ENCODE results near the gene CRYBA2.

The CRYBA2 gene

DNA sequence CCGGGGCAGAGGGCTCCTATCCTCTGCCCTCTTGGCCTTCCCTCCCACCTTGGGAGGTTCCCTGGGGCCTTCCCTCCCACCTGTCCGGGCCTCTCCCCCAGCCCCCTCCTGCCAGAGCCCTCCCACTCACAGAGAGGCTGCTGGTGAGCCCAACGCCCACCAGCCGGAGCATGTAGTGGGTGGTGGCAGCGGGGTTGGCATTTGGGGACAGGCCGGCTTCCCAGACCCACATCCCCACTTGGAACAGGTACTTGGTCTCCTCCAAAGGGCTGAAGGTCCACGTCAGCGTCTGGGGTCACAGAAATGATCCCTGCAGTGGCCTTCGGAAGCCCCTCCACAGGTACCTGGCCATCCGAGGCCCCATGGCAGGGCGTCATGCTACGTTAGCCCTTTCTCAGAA lies 28.8 kb upstream of the CRYBA2 start:
- Histone ChIP-seq H3K27me3 (ENCODE audit: control insufficient read depth in 1 of 2, insufficient read depth in 2 of 2, low read length in 2 of 2) (no peaks in the 10 kb centered on the region), H3K9me3 (ENCODE audit: low read length) (no peaks in the 10 kb centered on the region), H3K9ac (ENCODE audit: low read length) (no peak overlapping the region)

GRCh38 chr2:219021591-219021990 lies 28.4 kb upstream of the CRYBA2 start:
- Histone ChIP-seq H3K27me3 (ENCODE audit: control insufficient read depth in 1 of 2, insufficient read depth in 2 of 2, low read length in 2 of 2) (no peaks in the 10 kb centered on the region), H3K36me3 (ENCODE audit: insufficient read depth, low read length) (no peaks in the 10 kb centered on the region), H3K9ac (ENCODE audit: low read length) (no peak overlapping the region), H3K4me1 (ENCODE audit: insufficient read depth, low read length) (no peaks in the 10 kb centered on the region), H3K9me3 (ENCODE audit: low read length) (no peaks in the 10 kb centered on the region), H3K27ac (ENCODE audit: low read depth, low read length) (no peak overlapping the region), H3K4me3 (ENCODE audit: low read depth in 1 of 2, low read length in 2 of 2) (no peak overlapping the region)

More for the DNA sequence above, 28.8 kb upstream of the CRYBA2 start:
- Histone ChIP-seq H3K4me1 (ENCODE audit: insufficient read depth, low read length) (no peaks in the 10 kb centered on the region), H3K27ac (ENCODE audit: low read depth, low read length) (no peak overlapping the region), H3K4me3 (ENCODE audit: low read depth in 1 of 2, low read length in 2 of 2) (no peak overlapping the region), H3K36me3 (ENCODE audit: insufficient read depth, low read length) (no peaks in the 10 kb centered on the region)

- no peak overlapping the region for H3K9ac ChIP-seq (ENCODE audit: low read length)
- no peak overlapping the region for H3K4me3 ChIP-seq (ENCODE audit: low read depth in 1 of 2, low read length in 2 of 2)
- H3K27me3 ChIP-seq (ENCODE audit: control insufficient read depth in 1 of 2, insufficient read depth in 2 of 2, low read length in 2 of 2): no peaks in the 10 kb centered on the region
- H3K36me3 ChIP-seq (ENCODE audit: insufficient read depth, low read length): no peaks in the 10 kb centered on the region
- no peak overlapping the region for H3K27ac ChIP-seq (ENCODE audit: low read depth, low read length)
- H3K4me1 ChIP-seq (ENCODE audit: insufficient read depth, low read length): no peaks in the 10 kb centered on the region
- no peaks in the 10 kb centered on the region for H3K9me3 ChIP-seq (ENCODE audit: low read length)
Measured at GRCh38 chr2:219020604-219021365, 27.6 kb upstream of the CRYBA2 start.

DNA sequence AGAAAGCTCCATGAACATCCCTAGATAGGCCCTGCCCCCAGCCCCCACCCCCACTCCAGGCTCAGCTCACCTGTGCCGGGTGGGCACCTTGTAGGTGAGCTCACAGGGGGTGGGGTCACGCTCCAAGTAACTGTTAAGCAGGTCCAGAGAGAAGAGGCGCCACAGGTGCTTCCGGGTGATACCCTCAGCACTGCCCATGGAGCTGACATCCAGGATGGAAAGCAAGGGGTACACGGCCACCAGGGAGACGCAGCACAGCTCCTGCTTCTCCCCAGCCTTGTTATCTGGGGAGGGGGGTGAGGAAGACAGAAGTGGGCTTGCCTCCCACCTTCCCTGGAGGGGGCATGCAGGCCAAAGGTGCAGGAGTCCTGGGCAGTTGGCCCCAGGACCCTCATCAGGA lies 26.2 kb upstream of the CRYBA2 start:
- Histone ChIP-seq H3K9me3 (ENCODE audit: low read length) (no peaks in the 10 kb centered on the region), H3K9ac (ENCODE audit: low read length) (no peak overlapping the region), H3K27me3 (ENCODE audit: control insufficient read depth in 1 of 2, insufficient read depth in 2 of 2, low read length in 2 of 2) (no peaks in the 10 kb centered on the region)

DNA sequence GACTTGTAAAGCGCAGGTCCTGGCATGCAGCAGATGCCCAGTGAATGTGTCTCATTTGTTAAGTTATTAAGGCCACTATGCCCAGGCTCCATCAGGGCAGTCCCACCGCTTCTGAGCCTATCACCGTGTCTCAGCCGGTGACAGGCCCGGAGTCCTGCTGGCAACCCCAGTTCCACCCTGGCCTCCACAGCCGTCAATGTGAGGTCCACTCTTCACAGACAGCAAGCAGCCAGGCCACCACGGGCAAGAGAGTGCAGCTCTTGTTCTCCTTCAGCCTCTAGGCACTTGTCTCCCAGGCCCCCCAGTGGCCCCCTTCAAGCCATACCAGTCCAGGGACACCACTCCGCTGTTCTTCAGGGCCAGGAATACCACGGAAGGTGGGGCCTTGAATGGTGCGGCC lies 25.5 kb upstream of the CRYBA2 start:
- Histone ChIP-seq H3K27ac (ENCODE audit: low read depth, low read length) (no peak overlapping the region), H3K9me3 (ENCODE audit: low read length) (no peaks in the 10 kb centered on the region), H3K9ac (ENCODE audit: low read length) (no peak overlapping the region), H3K27me3 (ENCODE audit: control insufficient read depth in 1 of 2, insufficient read depth in 2 of 2, low read length in 2 of 2) (no peaks in the 10 kb centered on the region), H3K36me3 (ENCODE audit: insufficient read depth, low read length) (no peaks in the 10 kb centered on the region), H3K4me3 (ENCODE audit: low read depth in 1 of 2, low read length in 2 of 2) (no peak overlapping the region), H3K4me1 (ENCODE audit: insufficient read depth, low read length) (no peaks in the 10 kb centered on the region)

More for the DNA sequence above, 26.2 kb upstream of the CRYBA2 start:
- no peak overlapping the region for H3K4me3 ChIP-seq (ENCODE audit: low read depth in 1 of 2, low read length in 2 of 2)
- no peaks in the 10 kb centered on the region for H3K36me3 ChIP-seq (ENCODE audit: insufficient read depth, low read length)
- H3K27ac ChIP-seq (ENCODE audit: low read depth, low read length): no peak overlapping the region
- no peaks in the 10 kb centered on the region for H3K4me1 ChIP-seq (ENCODE audit: insufficient read depth, low read length)

DNA sequence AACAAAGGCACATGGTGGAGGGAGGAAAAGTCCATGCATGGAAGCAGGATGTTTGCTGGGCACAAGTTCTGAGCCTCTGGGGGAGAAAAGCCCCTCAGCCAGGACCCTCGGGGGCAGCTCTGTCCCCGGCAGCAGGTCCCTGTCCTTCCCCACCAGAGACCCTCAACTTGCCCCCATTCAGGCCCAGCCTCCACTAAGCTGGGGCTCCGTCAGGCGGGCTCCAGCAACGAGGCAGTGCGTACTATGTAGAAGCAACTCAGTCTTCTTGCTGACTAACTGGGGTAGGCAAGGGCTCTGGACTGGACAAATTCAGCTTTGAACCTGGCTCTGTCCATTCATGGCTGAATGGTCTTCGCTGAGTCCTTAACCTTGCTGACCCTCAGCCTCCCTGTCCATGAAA lies 25.1 kb upstream of the CRYBA2 start:
- Histone ChIP-seq H3K9me3 (ENCODE audit: low read length) (no peaks in the 10 kb centered on the region), H3K27me3 (ENCODE audit: control insufficient read depth in 1 of 2, insufficient read depth in 2 of 2, low read length in 2 of 2) (no peaks in the 10 kb centered on the region), H3K4me1 (ENCODE audit: insufficient read depth, low read length) (no peaks in the 10 kb centered on the region), H3K36me3 (ENCODE audit: insufficient read depth, low read length) (no peaks in the 10 kb centered on the region), H3K9ac (ENCODE audit: low read length) (no peak overlapping the region), H3K4me3 (ENCODE audit: low read depth in 1 of 2, low read length in 2 of 2) (no peak overlapping the region), H3K27ac (ENCODE audit: low read depth, low read length) (no peak overlapping the region)

DNA sequence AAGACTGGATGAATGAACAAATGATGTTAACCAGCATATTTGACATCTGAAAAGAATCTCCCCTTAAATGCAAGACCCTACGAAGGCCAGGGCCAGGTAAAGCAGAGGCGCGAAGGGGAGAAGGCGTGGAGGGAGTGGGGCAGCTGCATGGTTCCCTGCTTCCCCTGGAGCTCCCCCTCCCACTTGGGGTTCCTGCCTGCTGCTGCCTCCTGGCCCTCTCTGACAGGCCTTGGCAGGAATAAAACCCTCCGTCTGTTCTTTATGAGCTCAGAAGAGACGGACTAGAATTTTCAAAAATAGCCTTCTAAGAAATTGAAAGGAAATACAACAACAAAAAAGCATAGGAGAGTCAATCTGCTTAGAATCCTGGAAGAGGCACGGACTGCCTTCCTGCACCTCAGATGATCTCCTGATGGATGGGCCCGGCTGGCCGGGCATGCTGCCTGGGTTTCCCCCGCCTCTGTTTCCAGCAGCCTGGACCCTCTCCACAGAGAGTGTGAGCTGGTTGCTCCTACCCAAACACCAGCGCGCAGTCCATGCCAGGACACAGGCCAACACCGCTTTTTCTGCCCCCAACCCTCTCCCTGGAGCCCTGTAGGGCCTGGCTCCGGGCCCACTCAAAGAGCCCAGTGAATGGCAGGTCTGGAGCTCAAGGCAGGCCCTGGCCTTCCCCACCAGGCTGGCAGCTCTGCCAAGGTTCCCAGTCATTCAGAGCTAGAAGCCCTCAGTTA lies 24.1 kb upstream of the CRYBA2 start:
- Histone ChIP-seq H3K27me3 (ENCODE audit: control insufficient read depth in 1 of 2, insufficient read depth in 2 of 2, low read length in 2 of 2) (no peaks in the 10 kb centered on the region), H3K4me3 (ENCODE audit: low read depth in 1 of 2, low read length in 2 of 2) (no peak overlapping the region), H3K9ac (ENCODE audit: low read length) (no peak overlapping the region), H3K9me3 (ENCODE audit: low read length) (no peaks in the 10 kb centered on the region), H3K27ac (ENCODE audit: low read depth, low read length) (no peak overlapping the region), H3K4me1 (ENCODE audit: insufficient read depth, low read length) (no peaks in the 10 kb centered on the region), H3K36me3 (ENCODE audit: insufficient read depth, low read length) (no peaks in the 10 kb centered on the region)

GRCh38 chr2:219016721-219017120 lies 23.5 kb upstream of the CRYBA2 start:
- Histone ChIP-seq H3K4me3 (ENCODE audit: low read depth in 1 of 2, low read length in 2 of 2) (no peak overlapping the region), H3K27ac (ENCODE audit: low read depth, low read length) (no peak overlapping the region), H3K27me3 (ENCODE audit: control insufficient read depth in 1 of 2, insufficient read depth in 2 of 2, low read length in 2 of 2) (no peaks in the 10 kb centered on the region), H3K9ac (ENCODE audit: low read length) (no peak overlapping the region), H3K36me3 (ENCODE audit: insufficient read depth, low read length) (no peaks in the 10 kb centered on the region), H3K4me1 (ENCODE audit: insufficient read depth, low read length) (no peaks in the 10 kb centered on the region), H3K9me3 (ENCODE audit: low read length) (no peaks in the 10 kb centered on the region)

DNA sequence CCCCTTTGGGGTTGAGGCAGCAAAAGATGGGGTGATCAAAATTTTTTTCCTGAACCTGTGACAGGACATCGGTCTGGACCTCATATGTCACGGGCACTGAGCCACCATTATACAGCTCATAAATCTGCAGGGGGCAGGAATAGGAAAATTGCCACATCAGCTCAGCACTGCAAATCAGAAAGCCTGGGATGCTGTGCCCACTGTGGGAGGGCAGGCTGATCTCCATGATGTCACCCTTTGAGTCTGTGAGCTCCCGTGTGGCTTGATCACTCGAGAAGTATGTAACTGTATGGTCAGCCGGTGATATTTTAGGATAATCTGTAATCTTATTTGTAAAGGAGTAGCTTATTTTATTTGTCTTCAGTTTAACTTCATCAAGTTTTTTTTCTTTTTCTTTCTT lies 17.7 kb upstream of the CRYBA2 start:
- H3K27ac ChIP-seq (ENCODE audit: low read depth, low read length): no peak overlapping the region
- no peaks in the 10 kb centered on the region for H3K9me3 ChIP-seq (ENCODE audit: low read length)
- peaks cover 0 to 7% of the 10 kb centered on the region in 2 donors for H3K27me3 ChIP-seq (ENCODE audit: control insufficient read depth in 1 of 2, insufficient read depth in 2 of 2, low read length in 2 of 2)
- no peaks in the 10 kb centered on the region for H3K4me1 ChIP-seq (ENCODE audit: insufficient read depth, low read length)
- H3K4me3 ChIP-seq (ENCODE audit: low read depth in 1 of 2, low read length in 2 of 2): no peak overlapping the region
- no peak overlapping the region for H3K9ac ChIP-seq (ENCODE audit: low read length)
- H3K36me3 ChIP-seq (ENCODE audit: insufficient read depth, low read length): no peaks in the 10 kb centered on the region

DNA sequence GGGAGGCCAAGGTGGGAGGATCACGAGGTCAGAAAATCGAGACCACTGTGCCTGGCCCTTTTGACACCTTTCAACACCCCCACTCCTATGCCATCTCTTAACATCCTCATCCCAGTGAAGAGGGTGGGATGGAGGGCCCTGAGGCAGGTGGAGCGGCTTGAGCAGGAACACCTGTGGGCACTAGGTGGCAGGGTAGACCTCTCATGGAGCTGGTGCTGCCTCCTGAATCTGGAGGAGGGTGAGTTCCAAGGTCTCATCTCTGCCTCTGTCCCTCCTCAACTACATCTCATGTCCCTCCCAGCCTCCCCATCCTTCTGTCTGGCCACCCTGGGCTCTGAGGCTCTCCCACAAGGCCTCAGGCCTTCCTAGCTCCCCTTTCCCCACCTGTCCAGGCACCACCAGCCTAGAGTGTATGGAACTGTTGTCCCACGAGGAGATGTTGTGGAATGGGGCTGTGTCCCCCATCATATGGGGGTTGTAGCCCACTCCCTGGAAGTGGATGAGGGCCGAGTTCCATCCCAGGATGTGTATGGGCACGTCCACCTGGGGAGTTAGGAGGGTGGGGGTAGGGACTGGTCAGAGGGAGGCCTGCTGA lies 17.0 kb upstream of the CRYBA2 start:
- Histone ChIP-seq H3K4me3 (ENCODE audit: low read depth in 1 of 2, low read length in 2 of 2) (no peak overlapping the region), H3K9ac (ENCODE audit: low read length) (no peak overlapping the region), H3K36me3 (ENCODE audit: insufficient read depth, low read length) (no peaks in the 10 kb centered on the region), H3K27ac (ENCODE audit: low read depth, low read length) (no peak overlapping the region), H3K27me3 (ENCODE audit: control insufficient read depth in 1 of 2, insufficient read depth in 2 of 2, low read length in 2 of 2) (peaks cover 0 to 13% of the 10 kb centered on the region in 2 donors), H3K9me3 (ENCODE audit: low read length) (no peaks in the 10 kb centered on the region), H3K4me1 (ENCODE audit: insufficient read depth, low read length) (no peaks in the 10 kb centered on the region)

GRCh38 chr2:219009294-219009693 lies 16.1 kb upstream of the CRYBA2 start:
- no peaks in the 10 kb centered on the region for H3K9me3 ChIP-seq (ENCODE audit: low read length)
- H3K4me1 ChIP-seq (ENCODE audit: insufficient read depth, low read length): no peaks in the 10 kb centered on the region
- no peaks in the 10 kb centered on the region for H3K36me3 ChIP-seq (ENCODE audit: insufficient read depth, low read length)
- no peak overlapping the region for H3K4me3 ChIP-seq (ENCODE audit: low read depth in 1 of 2, low read length in 2 of 2)
- no peak overlapping the region for H3K27ac ChIP-seq (ENCODE audit: low read depth, low read length)
- peaks cover 3 to 22% of the 10 kb centered on the region in 2 donors for H3K27me3 ChIP-seq (ENCODE audit: control insufficient read depth in 1 of 2, insufficient read depth in 2 of 2, low read length in 2 of 2)
- H3K9ac ChIP-seq (ENCODE audit: low read length): no peak overlapping the region
